ENCODE data around the gene TTC7B. TPM values are rescaled to one million over a fixed set of nuclear protein-coding genes. Genes with fewer than 3 reads are reported as not detected.

Gene TTC7B
- total and polyA plus RNA-seq, 2 of the 8 experiments (the other 6 are each of a cell fraction or from before 2014, with no cell fraction given): 23.7 to 34.0 TPM

DNA sequence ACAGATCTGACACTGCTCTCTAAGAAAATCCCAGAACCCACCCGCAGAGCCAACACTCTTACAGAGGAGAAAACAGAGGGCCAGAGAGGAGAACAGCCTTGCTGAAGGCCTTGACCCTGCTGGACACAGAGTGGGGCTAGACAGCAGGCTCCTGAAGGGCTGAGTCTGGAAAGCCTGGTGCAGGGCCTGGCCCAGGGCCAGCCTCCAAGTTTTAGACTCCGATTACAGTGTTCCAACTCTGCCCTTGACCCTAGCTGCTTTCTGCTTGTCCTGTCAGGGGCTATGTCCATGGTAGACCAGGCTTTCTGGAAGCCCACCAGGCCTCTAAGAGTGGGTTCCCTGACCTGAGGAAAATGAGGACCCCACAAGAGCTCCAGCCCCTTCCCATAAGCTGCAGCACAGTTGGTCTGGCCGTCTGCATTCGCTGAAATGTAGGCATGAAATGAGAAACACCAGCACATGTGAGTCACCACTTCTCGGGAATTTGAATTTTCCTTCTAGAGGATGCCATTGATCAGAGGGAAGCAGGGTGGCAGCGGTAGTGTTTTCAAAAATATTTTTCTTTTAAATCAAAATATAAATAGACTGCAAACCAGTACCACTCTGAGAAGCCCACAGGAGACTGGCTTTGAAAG, 265.0 kb downstream of the TTC7B start (continued):
- no peak for TF ChIP-seq RAD21 (IDR thresholded peaks at IDR 0.05 in 1 of 2, conservative IDR thresholded peaks at IDR 0.05 in 1 of 2; ENCODE audit: low read depth in 2 of 2, low read length in 2 of 2)
- TF ChIP-seq SUZ12 (IDR thresholded peaks at IDR 0.05; ENCODE audit: low read length): no peak
- no peak for TF ChIP-seq EZH2 (IDR thresholded peaks at IDR 0.05; ENCODE audit: low read depth, low read length, severe bottlenecking)
- TF ChIP-seq SP4 (IDR thresholded peaks at IDR 0.05; ENCODE audit: low read length): no peak
- TF ChIP-seq GABPA (IDR thresholded peaks at IDR 0.05; ENCODE audit: borderline replicate concordance, insufficient read depth, low read length): no peak
- TF ChIP-seq YY1 (IDR thresholded peaks at IDR 0.05; ENCODE audit: low read depth, low read length): no peak
- TF ChIP-seq BRCA1 (IDR thresholded peaks at IDR 0.05; ENCODE audit: low read depth, low read length): no peak
- TF ChIP-seq JUND (IDR thresholded peaks at IDR 0.05; ENCODE audit: low read length): no peak
- no peak for TF ChIP-seq MAFK (IDR thresholded peaks at IDR 0.05; ENCODE audit: low read depth, low read length)
